NCI-H187 treated with DMSO at 0.1 percent for 48 hours (cell line): ENCODE results near the gene SLFN5.
"Not testable (repeated sequence)": the region's sequence is repeated elsewhere in the genome, so short reads cannot be mapped to it uniquely, and the experiment has no call there.

Source experiments
- DNase-seq: peaks from one replicate; lab custom pipeline; 2025; lab: John Stamatoyannopoulos, UW

The SLFN5 gene

GRCh38 chr17:35291802-35292201 is 48.9 kb downstream of the SLFN5 start:
- DNase-seq, result no peak

GRCh38 chr17:35293151-35293847 is 50.4 kb downstream of the SLFN5 start:
- DNase-seq, result no peak

- no peak for DNase-seq
These were observed 51.9 kb downstream of the SLFN5 start for GRCh38 chr17:35294756-35295155.

GRCh38 chr17:35295686-35296085 is 52.8 kb downstream of the SLFN5 start:
- DNase-seq, result no peak

DNA sequence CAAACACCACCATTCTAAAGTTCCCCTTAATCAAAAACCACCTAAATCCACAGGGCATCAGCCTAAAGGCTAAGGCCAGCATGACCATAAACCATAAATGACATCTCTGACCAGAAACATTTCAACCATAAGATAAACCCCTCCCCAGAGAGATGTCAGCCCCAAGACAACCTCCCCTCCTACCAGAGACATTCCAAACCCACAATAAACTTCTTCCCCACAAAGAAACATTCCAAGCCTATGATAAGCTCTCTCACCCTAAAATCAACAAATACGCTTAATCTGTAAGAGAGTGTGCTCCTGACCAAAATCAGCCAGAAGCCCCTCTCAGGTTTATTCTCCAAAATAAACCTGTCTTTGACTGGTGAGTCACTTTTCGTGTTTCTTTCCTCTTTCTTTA is 54.8 kb downstream of the SLFN5 start:
- no peak for DNase-seq

GRCh38 chr17:35298639-35299038 is 55.8 kb downstream of the SLFN5 start:
- DNase-seq, result no peak

GRCh38 chr17:35299135-35299534 is 56.3 kb downstream of the SLFN5 start:
- DNase-seq, result no peak

- not testable (repeated sequence) for DNase-seq
These were observed 66.5 kb downstream of the SLFN5 start for GRCh38 chr17:35309345-35309744.

GRCh38 chr17:35312346-35312745 is 69.5 kb downstream of the SLFN5 start:
- DNase-seq, result no peak

- no peak for DNase-seq
These were observed 70.2 kb downstream of the SLFN5 start for GRCh38 chr17:35312790-35313711.

GRCh38 chr17:35313875-35314409 is 71.1 kb downstream of the SLFN5 start:
- DNase-seq, result no peak

DNA sequence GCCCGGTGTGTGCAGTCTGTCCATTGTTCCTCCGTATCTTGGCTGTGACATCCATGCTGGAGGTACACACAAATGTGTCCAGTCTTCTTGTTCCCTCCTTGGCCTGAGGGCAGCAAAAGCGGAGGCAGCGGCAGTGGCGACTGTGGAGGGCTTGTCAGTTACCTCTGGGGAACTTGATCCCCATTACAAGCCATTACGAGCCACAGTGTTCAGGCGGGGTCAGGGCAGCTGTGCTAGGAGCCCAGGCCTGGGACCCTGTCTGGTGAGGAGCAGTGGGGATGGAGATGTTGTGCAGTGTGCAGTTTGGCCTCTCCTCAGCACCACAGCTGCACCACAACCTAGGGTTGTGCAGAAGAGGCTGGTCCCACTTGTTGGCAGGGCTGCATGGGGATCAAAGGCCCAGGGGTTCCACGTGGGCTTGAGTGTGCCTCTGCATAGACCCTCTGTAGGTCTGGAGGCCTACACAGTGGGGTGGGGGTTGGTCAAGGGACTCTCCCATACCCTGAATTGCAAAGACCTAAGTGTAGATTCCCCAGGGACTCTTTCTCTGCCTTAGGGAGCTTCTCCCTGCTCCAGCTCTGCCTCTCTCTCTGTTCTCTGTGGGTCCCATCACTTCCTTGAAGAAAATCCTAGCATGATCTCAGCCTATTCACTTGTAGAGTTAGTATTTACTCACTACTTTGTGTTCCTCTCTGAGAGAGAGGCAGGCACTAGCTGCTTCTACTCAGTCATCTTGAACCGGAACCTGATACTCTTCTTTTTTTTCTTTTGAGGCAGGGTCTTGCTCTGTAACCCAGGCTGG is 71.7 kb downstream of the SLFN5 start:
- DNase-seq, result no peak

- no peak for DNase-seq
These were observed 72.4 kb downstream of the SLFN5 start for GRCh38 chr17:35315283-35315682.

DNA sequence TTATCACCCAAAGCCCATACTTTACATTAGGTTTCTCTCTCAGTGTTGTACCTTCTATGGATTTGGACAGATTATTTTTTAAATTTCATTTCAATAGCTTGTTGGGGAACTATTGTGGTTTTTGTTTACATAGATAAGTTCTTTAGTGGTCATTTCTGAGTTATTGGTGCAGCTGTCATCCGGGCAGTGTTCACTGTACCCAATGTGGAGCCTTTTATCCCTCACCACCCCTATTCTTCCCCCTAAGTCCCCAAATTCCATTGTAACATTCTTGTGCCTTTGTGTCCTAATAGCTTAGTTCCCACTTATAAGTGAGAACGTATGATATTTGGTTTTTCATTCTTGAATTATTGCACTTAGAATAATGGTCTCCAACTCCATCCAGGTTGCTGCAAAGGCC is 73.1 kb downstream of the SLFN5 start:
- no peak for DNase-seq

DNA sequence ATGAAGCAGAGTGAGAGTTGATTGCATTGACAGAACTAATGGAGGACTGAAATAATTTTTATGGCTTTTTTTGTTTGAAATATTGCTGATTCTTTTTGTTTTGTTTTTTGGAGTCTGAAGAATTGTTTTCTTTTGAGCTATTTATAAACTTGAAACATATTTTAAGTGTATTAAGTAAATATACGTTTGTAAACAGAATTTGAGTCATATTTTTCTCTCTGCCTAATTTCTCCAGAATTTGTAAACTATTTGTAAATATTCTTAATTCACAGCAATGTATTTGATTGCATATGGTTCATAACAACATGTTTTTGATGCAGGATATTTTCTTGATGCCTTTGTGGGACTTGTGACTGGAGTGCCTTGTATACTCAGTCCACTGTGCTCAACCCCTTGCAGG is 79.9 kb downstream of the SLFN5 start:
- no peak for DNase-seq
